Caco-2 (cell line): ENCODE data around the gene AQP9. TPM values are rescaled to one million over a fixed set of nuclear protein-coding genes. Genes with fewer than 3 reads are reported as not detected.

Source experiments
- BruUV-seq: library from RNA; stranded (reverse); fragments of 400-500 nt; replicated peaks from 2 replicates; lab custom pipeline; 2021; lab: Mats Ljungman, UMichigan
- CTCF ChIA-PET: fragments of 300-600 bp; sonication (Branson Sonifier 250); formaldehyde crosslinking; loops from one replicate; lab custom pipeline; 2022; ENCODE audit warnings: antibody characterized with exemption; lab: Charles Lee
- POLR2A ChIA-PET: fragments of 300-600 bp; sonication (Branson Sonifier 250); formaldehyde crosslinking; loops from one replicate; lab custom pipeline; 2022; ENCODE audit warnings: antibody characterized with exemption; lab: Charles Lee
- DNase-seq, 2 experiments: peaks; one replicate each; pipeline versions ENCODE4 v3.0.0 to v3.0.0-alpha.2; 2020 to 2022
- H3K27me3 ChIP-seq: replicated peaks from 2 replicates; pipeline ENCODE4 v1.6.0; 2011; ENCODE audit warnings: low read length; ENCODE audit not compliant: control insufficient read depth, insufficient read depth
- H3K36me3 ChIP-seq: 2 replicates; pipeline ENCODE4 v1.5.1; 2011; ENCODE audit warnings: low read length; ENCODE audit not compliant: control insufficient read depth, insufficient read depth
- H3K4me1 ChIP-seq: fragments of 250-450 bp; sonication (Bioruptor Pico); 2 replicates; pipeline ENCODE4 v1.5.1; 2020; ENCODE audit warnings: mild to moderate bottlenecking
- H3K4me3 ChIP-seq: 2 replicates; pipeline ENCODE4 v1.5.1; 2011; ENCODE audit warnings: low read depth, mild to moderate bottlenecking, control low read depth, low read length
- H3K9me3 ChIP-seq: fragments of 250-450 bp; sonication (Bioruptor Pico); 2 replicates; pipeline ENCODE4 v1.5.1; 2020; ENCODE audit warnings: mild to moderate bottlenecking, moderate library complexity
- H3K27ac Mint-ChIP-seq: one replicate; pipeline ENCODE4 v1.8.0; 2022; ENCODE audit warnings: mixed read lengths; ENCODE audit not compliant: unreplicated experiment
- H3K27me3 Mint-ChIP-seq: one replicate; pipeline ENCODE4 v1.8.0; 2022; ENCODE audit warnings: mixed read lengths; ENCODE audit not compliant: insufficient read depth, unreplicated experiment
- H3K36me3 Mint-ChIP-seq: one replicate; pipeline ENCODE4 v1.8.0; 2022; ENCODE audit warnings: mild to moderate bottlenecking, mixed read lengths; ENCODE audit not compliant: insufficient read depth, unreplicated experiment
- H3K4me1 Mint-ChIP-seq: one replicate; pipeline ENCODE4 v1.8.0; 2022; ENCODE audit warnings: low read depth, mixed read lengths; ENCODE audit not compliant: unreplicated experiment
- H3K4me3 Mint-ChIP-seq: one replicate; pipeline ENCODE4 v1.8.0; 2022; ENCODE audit warnings: mild to moderate bottlenecking, moderate library complexity, mixed read lengths; ENCODE audit not compliant: unreplicated experiment
- H3K9me3 Mint-ChIP-seq: one replicate; pipeline ENCODE4 v1.8.0; 2022; ENCODE audit warnings: mixed read lengths; ENCODE audit not compliant: unreplicated experiment
- intact Hi-C: fragments of 100-400 bp; cut with micrococcal nuclease; formaldehyde crosslinking; loops from one replicate; pipeline ENCODE4 v1.10.0; 2022; ENCODE audit not compliant: unreplicated experiment
- total RNA-seq: library from RNA; stranded (reverse); gene quantifications from 2 replicates; pipeline ENCODE4 v1.2.3, GENCODE V29; 2022
- TF ChIP-seq, protein P1 (sequence below), 2 experiments: fragments of 200-600 bp in 1 of 2; IDR thresholded peaks; 1 replicate in 1 of 2; 2 replicates in 1 of 2; pipeline versions ENCODE4 v1.5.1 to v1.8.0; 2011 to 2022; ENCODE audit warnings: antibody characterized with exemption in 1 of 2, control low read depth in 1 of 2, inconsistent platforms in 1 of 2, low read depth in 1 of 2, low read length in 1 of 2, mild to moderate bottlenecking in 1 of 2, moderate library complexity in 1 of 2; ENCODE audit not compliant: insufficient read depth in 1 of 2, severe bottlenecking in 1 of 2, unreplicated experiment in 1 of 2

AQP9 gene
- total RNA-seq, 1 experiment from 2014 or later = not detected

DNA sequence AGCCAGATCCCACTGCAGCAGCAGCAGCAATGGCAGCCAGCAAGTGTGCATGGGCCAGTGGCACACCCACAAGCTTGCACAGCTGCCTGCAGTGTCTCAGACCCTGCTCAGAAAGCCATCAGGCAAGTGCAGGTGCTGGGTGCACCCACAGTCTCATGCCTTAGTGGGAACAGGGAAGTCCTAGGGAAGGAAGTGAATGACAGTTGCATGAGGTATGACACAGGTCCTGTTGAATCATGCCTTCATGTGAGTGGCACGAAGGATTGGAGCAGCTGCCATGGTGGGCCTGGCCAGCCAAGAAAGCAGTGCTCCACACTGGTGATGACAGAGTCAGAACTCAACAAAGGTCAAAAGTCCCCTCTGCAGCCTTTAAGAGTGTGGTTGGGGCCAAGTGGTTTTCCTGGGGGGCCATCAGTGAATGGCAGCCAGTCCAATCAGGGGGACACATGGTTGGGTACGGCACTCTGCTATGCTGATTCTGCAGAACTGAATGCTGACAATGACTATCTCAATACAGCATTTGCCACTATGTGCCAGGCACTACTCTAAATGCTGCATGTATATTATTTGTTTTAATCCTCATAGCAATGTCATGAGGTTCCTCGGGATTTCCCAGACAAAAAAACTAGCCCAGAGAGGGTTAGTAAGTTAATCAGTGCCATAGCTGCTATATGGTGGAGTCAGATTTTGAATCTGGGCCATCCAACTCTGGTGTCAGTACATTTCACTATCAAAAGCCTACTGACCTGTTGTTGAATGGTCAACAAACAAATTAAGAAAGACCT lies 94.3 kb downstream of the AQP9 start:
- BruUV-seq = no TSS peak
- intact Hi-C loops = no loop called here
- DNase-seq = no peak
- Histone ChIP-seq H3K4me1 (peaks cover 5% of the 10 kb centered on the region; the same call in 1 of the 2 replicates), H3K27me3 (no peaks in the 10 kb centered on the region), H3K9me3 (no peaks in the 10 kb centered on the region), H3K4me3 (no peak overlapping the region), H3K36me3 (no peaks in the 10 kb centered on the region)
- Mint-ChIP-seq H3K4me1 (peaks cover 10% of the 10 kb centered on the region), H3K9me3 (no peaks in the 10 kb centered on the region), H3K36me3 (peaks cover 6% of the 10 kb centered on the region), H3K4me3 (no peak overlapping the region), H3K27me3 (no peaks in the 10 kb centered on the region), H3K27ac (no peak overlapping the region)
- TF ChIP-seq, protein P1, sequence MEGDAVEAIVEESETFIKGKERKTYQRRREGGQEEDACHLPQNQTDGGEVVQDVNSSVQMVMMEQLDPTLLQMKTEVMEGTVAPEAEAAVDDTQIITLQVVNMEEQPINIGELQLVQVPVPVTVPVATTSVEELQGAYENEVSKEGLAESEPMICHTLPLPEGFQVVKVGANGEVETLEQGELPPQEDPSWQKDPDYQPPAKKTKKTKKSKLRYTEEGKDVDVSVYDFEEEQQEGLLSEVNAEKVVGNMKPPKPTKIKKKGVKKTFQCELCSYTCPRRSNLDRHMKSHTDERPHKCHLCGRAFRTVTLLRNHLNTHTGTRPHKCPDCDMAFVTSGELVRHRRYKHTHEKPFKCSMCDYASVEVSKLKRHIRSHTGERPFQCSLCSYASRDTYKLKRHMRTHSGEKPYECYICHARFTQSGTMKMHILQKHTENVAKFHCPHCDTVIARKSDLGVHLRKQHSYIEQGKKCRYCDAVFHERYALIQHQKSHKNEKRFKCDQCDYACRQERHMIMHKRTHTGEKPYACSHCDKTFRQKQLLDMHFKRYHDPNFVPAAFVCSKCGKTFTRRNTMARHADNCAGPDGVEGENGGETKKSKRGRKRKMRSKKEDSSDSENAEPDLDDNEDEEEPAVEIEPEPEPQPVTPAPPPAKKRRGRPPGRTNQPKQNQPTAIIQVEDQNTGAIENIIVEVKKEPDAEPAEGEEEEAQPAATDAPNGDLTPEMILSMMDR (IDR thresholded peaks at IDR 0.05; ENCODE audit: insufficient read depth in 1 of 2, low read depth in 1 of 2, low read length in 1 of 2, severe bottlenecking in 1 of 2, unreplicated experiment in 1 of 2) = no peak
- POLR2A ChIA-PET = no interaction called here
- CTCF ChIA-PET = no interaction called here

DNA sequence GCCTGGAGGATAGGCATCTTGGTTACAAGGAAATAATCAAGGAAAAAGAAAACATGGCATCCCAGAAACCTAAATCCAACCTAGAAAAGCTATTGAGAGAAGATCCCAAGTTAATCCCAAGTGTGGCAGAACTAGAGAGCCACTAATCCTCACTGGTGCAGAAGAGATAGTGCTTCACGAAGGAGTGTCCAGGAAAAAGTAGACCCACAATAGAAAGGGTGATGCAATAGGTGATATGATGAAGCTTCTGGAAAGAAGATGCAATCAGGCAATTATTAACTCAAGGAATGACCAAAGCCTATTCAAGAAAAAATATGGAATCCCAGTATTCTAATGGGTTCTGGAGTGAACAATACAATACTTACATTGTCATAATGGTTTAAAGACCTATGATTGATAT lies 95.2 kb downstream of the AQP9 start:
- Histone ChIP-seq H3K36me3 (no peaks in the 10 kb centered on the region), H3K27me3 (no peaks in the 10 kb centered on the region), H3K9me3 (no peaks in the 10 kb centered on the region), H3K4me3 (no peak overlapping the region), H3K4me1 (peaks cover 5% of the 10 kb centered on the region; the same call in 1 of the 2 replicates)
- Mint-ChIP-seq H3K9me3 (no peaks in the 10 kb centered on the region), H3K27ac (no peak overlapping the region), H3K4me3 (no peak overlapping the region), H3K36me3 (peaks cover 6% of the 10 kb centered on the region), H3K4me1 (peaks cover 7% of the 10 kb centered on the region), H3K27me3 (no peaks in the 10 kb centered on the region)
- TF ChIP-seq, protein P1 (IDR thresholded peaks at IDR 0.05; ENCODE audit: insufficient read depth in 1 of 2, low read depth in 1 of 2, low read length in 1 of 2, severe bottlenecking in 1 of 2, unreplicated experiment in 1 of 2) = no peak
- POLR2A ChIA-PET = no interaction called here
- DNase-seq = no peak
- intact Hi-C loops = no loop called here
- CTCF ChIA-PET = no interaction called here
- BruUV-seq = no TSS peak

Other genes starting within 250 kb of the AQP9 start
- 0.61 and 0.65 TPM in 2 replicates for gene ALDH1A2, start 72.7 kb upstream of the AQP9 start, total RNA-seq